SW 1271 (cell line): Measurements from ENCODE around the gene PTPRT.

ENCODE experiments used
- DNase-seq, 2 experiments: peaks; one replicate each; lab custom pipeline; 2025; lab: John Stamatoyannopoulos, UW

PTPRT gene

GRCh38 chr20:42714298-42715141 lies 475.2 kb downstream of the PTPRT start:
- DNase-seq, result no peak

GRCh38 chr20:42708266-42708665 lies 481.4 kb downstream of the PTPRT start:
- DNase-seq, result no peak

- DNase-seq, result no peak
Observed at GRCh38 chr20:42706759-42707158, 482.9 kb downstream of the PTPRT start.

- no peak for DNase-seq
Observed at GRCh38 chr20:42705550-42705949, 484.2 kb downstream of the PTPRT start.

- no peak for DNase-seq
Observed at GRCh38 chr20:42703744-42704143, 486.0 kb downstream of the PTPRT start.

GRCh38 chr20:42701948-42702347 lies 487.8 kb downstream of the PTPRT start:
- DNase-seq, result no peak

GRCh38 chr20:42700372-42700771 lies 489.3 kb downstream of the PTPRT start:
- DNase-seq, result no peak

- DNase-seq, result no peak
Observed at GRCh38 chr20:42697962-42698361, 491.7 kb downstream of the PTPRT start.

- DNase-seq, result no peak
Observed at GRCh38 chr20:42690842-42691437, 498.8 kb downstream of the PTPRT start.

- no peak for DNase-seq
Observed at GRCh38 chr20:42688576-42688975, 501.1 kb downstream of the PTPRT start.

GRCh38 chr20:42686057-42686456 lies 503.6 kb downstream of the PTPRT start:
- DNase-seq, result no peak

GRCh38 chr20:42678895-42679294 lies 510.8 kb downstream of the PTPRT start:
- no peak for DNase-seq

- DNase-seq, result no peak
Observed at GRCh38 chr20:42656130-42656529, 533.6 kb downstream of the PTPRT start.

GRCh38 chr20:42652266-42652665 lies 537.4 kb downstream of the PTPRT start:
- no peak for DNase-seq

- DNase-seq, result no peak
Observed at GRCh38 chr20:42650191-42650746, 539.4 kb downstream of the PTPRT start.

GRCh38 chr20:42649748-42650147 lies 540.0 kb downstream of the PTPRT start:
- no peak for DNase-seq

- no peak for DNase-seq
Observed at GRCh38 chr20:42646250-42646649, 543.5 kb downstream of the PTPRT start.

GRCh38 chr20:42641886-42642285 lies 547.8 kb downstream of the PTPRT start:
- DNase-seq, result no peak

- no peak for DNase-seq
Observed at GRCh38 chr20:42639140-42639539, 550.6 kb downstream of the PTPRT start.

- DNase-seq, result no peak
Observed at GRCh38 chr20:42635699-42636411, 553.9 kb downstream of the PTPRT start.

GRCh38 chr20:42634156-42634555 lies 555.5 kb downstream of the PTPRT start:
- DNase-seq, result no peak

- no peak for DNase-seq
Observed at GRCh38 chr20:42628683-42629082, 561.0 kb downstream of the PTPRT start.

GRCh38 chr20:42613076-42613475 lies 576.6 kb downstream of the PTPRT start:
- DNase-seq, result no peak
